Adipose tissue (tissue), 3 donors: Measurements from ENCODE around the gene OSM. TPM values are rescaled to one million over a fixed set of nuclear protein-coding genes. Genes with fewer than 3 reads are reported as not detected.
"Not testable (repeated sequence)": the region's sequence is repeated elsewhere in the genome, so short reads cannot be mapped to it uniquely, and the experiment has no call there.

Experiments
- H3K27ac ChIP-seq: one replicate; pipeline ENCODE4 v1.5.1; 2013; ENCODE audit warnings: low read depth, low read length
- WGBS, 3 donors: extraction: QIAGEN DNeasy Blood & Tissue Kit; methylation state at CpG; one replicate each; pipeline ENCODE4 v1.1.7; 2013; 5-methylcytosine and 5-hydroxymethylcytosine counted together
- polyA plus RNA-seq, 3 donors: library from polyadenylated mRNA; stranded (reverse); fragments of 200-250 nt; gene quantifications; one replicate each; pipeline ENCODE4 v1.2.3, GENCODE V29; 2013
- donor health status: healthy with polysubstance abuse.
- donor health status: Bipolar disorder and iron deficiency.
- donor health status: healthy.

The OSM gene
- polyA plus RNA-seq, 3 donors, result 0.45 to 14.7 (median 7.7) TPM

- WGBS, 3 donors, result 83 to 84% (median 83%) methylated on average over 17 of the region's 17 CpGs
- no peak overlapping the region for H3K27ac ChIP-seq
Observed at GRCh38 chr22:30239488-30240405, 26.9 kb downstream of the OSM start.

GRCh38 chr22:30238661-30239487, 27.8 kb downstream of the OSM start:
- no peak overlapping the region for H3K27ac ChIP-seq
- WGBS, 3 donors, result 69 to 76% (median 69%) methylated on average over 27 of the region's 27 CpGs

- no peak overlapping the region for H3K27ac ChIP-seq
- WGBS, 3 donors, result 79 to 96% (median 88%) methylated on average over 9 of the region's 9 CpGs
Observed at GRCh38 chr22:30238136-30238535, 28.5 kb downstream of the OSM start.

GRCh38 chr22:30236875-30237274, 29.8 kb downstream of the OSM start:
- 96 to 99% (median 99%) methylated on average over 5 of the region's 5 CpGs for WGBS, 3 donors
- no peak overlapping the region for H3K27ac ChIP-seq

GRCh38 chr22:30235687-30236170, 30.9 kb downstream of the OSM start:
- 60 to 75% (median 69%) methylated on average over 10 of the region's 10 CpGs for WGBS, 3 donors
- H3K27ac ChIP-seq, result no peak overlapping the region

- WGBS, 3 donors, result 33 to 68% (median 64%) methylated on average over 7 of the region's 7 CpGs
- H3K27ac ChIP-seq, result no peak overlapping the region
Observed at GRCh38 chr22:30234786-30235470, 31.7 kb downstream of the OSM start.

- not testable (repeated sequence) for H3K27ac ChIP-seq
- 88 to 96% (median 96%) methylated on average over 3 of the region's 3 CpGs for WGBS, 3 donors
Observed at GRCh38 chr22:30234325-30234724, 32.3 kb downstream of the OSM start.

- no peak overlapping the region for H3K27ac ChIP-seq
- WGBS, 3 donors, result 93 to 94% (median 93%) methylated on average over 6 of the region's 6 CpGs
Observed at GRCh38 chr22:30233582-30233981, 33.1 kb downstream of the OSM start.

GRCh38 chr22:30232716-30233218, 33.9 kb downstream of the OSM start:
- 29 to 36% (median 33%) methylated on average over 16 to 17 of the region's 17 CpGs for WGBS, 3 donors

GRCh38 chr22:30230787-30231461, 35.7 kb downstream of the OSM start:
- no peak overlapping the region for H3K27ac ChIP-seq
- 83 to 92% (median 88%) methylated on average over 9 of the region's 9 CpGs for WGBS, 3 donors

More at GRCh38 chr22:30232716-30233218, 33.9 kb downstream of the OSM start:
- H3K27ac ChIP-seq, result no peak overlapping the region

GRCh38 chr22:30230330-30230729, 36.3 kb downstream of the OSM start:
- 87 to 98% (median 91%) methylated on average over 3 of the region's 3 CpGs for WGBS, 3 donors
- H3K27ac ChIP-seq, result no peak overlapping the region

GRCh38 chr22:30228509-30229359, 37.9 kb downstream of the OSM start:
- WGBS, 3 donors, result 64 to 75% (median 75%) methylated on average over 21 of the region's 21 CpGs
- no peak overlapping the region for H3K27ac ChIP-seq

GRCh38 chr22:30227438-30228228, 39.0 kb downstream of the OSM start:
- WGBS, 3 donors, result 80 to 89% (median 88%) methylated on average over 4 of the region's 4 CpGs

GRCh38 chr22:30226192-30226832, 40.3 kb downstream of the OSM start:
- no peak overlapping the region for H3K27ac ChIP-seq
- WGBS, 3 donors, result 80 to 84% (median 80%) methylated on average over 11 of the region's 11 CpGs

More at GRCh38 chr22:30227438-30228228, 39.0 kb downstream of the OSM start:
- no peak overlapping the region for H3K27ac ChIP-seq

GRCh38 chr22:30225220-30225927, 41.3 kb downstream of the OSM start:
- no peak overlapping the region for H3K27ac ChIP-seq
- WGBS, 3 donors, result 82 to 90% (median 84%) methylated on average over 7 of the region's 7 CpGs
